MCF 10A (cell line): ENCODE measurements around the gene METTL21A. TPM values are rescaled to one million over a fixed set of nuclear protein-coding genes. Genes with fewer than 3 reads are reported as not detected.
"Not testable (repeated sequence)": the region's sequence is repeated elsewhere in the genome, so short reads cannot be mapped to it uniquely, and the experiment has no call there.

Source experiments
- BruUV-seq: library from RNA; stranded (reverse); fragments of 400-500 nt; replicated peaks from 2 replicates; lab custom pipeline; 2021; lab: Mats Ljungman, UMichigan
- CTCF ChIA-PET: fragments of 300-600 bp; sonication (Branson Sonifier 250); formaldehyde crosslinking; extraction: SDS; loops from one replicate; lab custom pipeline; 2021; ENCODE audit warnings: antibody characterized with exemption, inconsistent platforms; lab: Yijun Ruan, JAX
- POLR2A ChIA-PET: fragments of 300-600, 350-650 bp; sonication (Branson Sonifier 250); formaldehyde crosslinking; extraction: SDS; loops from one replicate; lab custom pipeline; 2020; ENCODE audit warnings: antibody characterized with exemption, inconsistent platforms; lab: Yijun Ruan, JAX
- DNase-seq: peaks from one replicate; pipeline ENCODE4 v3.0.0-alpha.2; 2018; ENCODE audit not compliant: unreplicated experiment
- H3K27ac Mint-ChIP-seq: one replicate; pipeline ENCODE4 v1.8.0; 2022; ENCODE audit warnings: mild to moderate bottlenecking, low read depth, mixed read lengths; ENCODE audit not compliant: unreplicated experiment
- H3K27me3 Mint-ChIP-seq: one replicate; pipeline ENCODE4 v1.8.0; 2022; ENCODE audit warnings: mixed read lengths; ENCODE audit not compliant: insufficient read depth, unreplicated experiment
- H3K36me3 Mint-ChIP-seq: one replicate; pipeline ENCODE4 v1.8.0; 2022; ENCODE audit warnings: mild to moderate bottlenecking, moderate library complexity, mixed read lengths; ENCODE audit not compliant: insufficient read depth, unreplicated experiment
- H3K4me1 Mint-ChIP-seq: one replicate; pipeline ENCODE4 v1.8.0; 2022; ENCODE audit warnings: mixed read lengths; ENCODE audit not compliant: insufficient read depth, unreplicated experiment
- H3K4me3 Mint-ChIP-seq: one replicate; pipeline ENCODE4 v1.8.0; 2022; ENCODE audit warnings: mild to moderate bottlenecking, moderate library complexity, mixed read lengths; ENCODE audit not compliant: unreplicated experiment
- H3K9me3 Mint-ChIP-seq: one replicate; pipeline ENCODE4 v1.8.0; 2022; ENCODE audit warnings: mixed read lengths; ENCODE audit not compliant: unreplicated experiment
- CTCF ChIP-seq: fragments of 200-600 bp; IDR thresholded peaks from one replicate; pipeline ENCODE4 v1.8.0; 2022; ENCODE audit warnings: antibody characterized with exemption, mild to moderate bottlenecking; ENCODE audit not compliant: unreplicated experiment
- intact Hi-C: fragments of 100-400 bp; cut with micrococcal nuclease; formaldehyde crosslinking; loops from 2 replicates; pipeline ENCODE4 v1.14.1; 2022
- total RNA-seq: library from RNA; stranded (reverse); gene quantifications from 2 replicates; pipeline ENCODE4 v1.2.3, GENCODE V29; 2022

METTL21A gene
- total RNA-seq, 1 experiment from 2014 or later, result 8.4 TPM

- Mint-ChIP-seq H3K27ac (no peak overlapping the region), H3K4me3 (no peak overlapping the region), H3K9me3 (no peaks in the 10 kb centered on the region), H3K36me3 (no peaks in the 10 kb centered on the region), H3K27me3 (no peaks in the 10 kb centered on the region), H3K4me1 (no peaks in the 10 kb centered on the region)
- no peak for TF ChIP-seq CTCF
- DNase-seq, result no peak
- ChIA-PET CTCF (no interaction called here), POLR2A (no interaction called here)
- intact Hi-C loops, result no loop called here
- BruUV-seq, result no TSS peak
These were observed 35.8 kb upstream of the METTL21A start for GRCh38 chr2:207660994-207661393.

- H3K4me3 Mint-ChIP-seq, result no peak overlapping the region
- DNase-seq, result no peak
- BruUV-seq, result no TSS peak
- no peaks in the 10 kb centered on the region for H3K36me3 Mint-ChIP-seq
- H3K27ac Mint-ChIP-seq, result no peak overlapping the region
- no peaks in the 10 kb centered on the region for H3K9me3 Mint-ChIP-seq
- POLR2A ChIA-PET, result interaction anchor here (1.8 kb wide), 1 partner anchor 25 kb away, joined by 4 read pairs; no protein-coding TSS in a partner anchor
- CTCF ChIA-PET, result interaction anchor here (1.0 kb wide), 1 partner anchor 60 kb away, joined by 3 read pairs; no protein-coding TSS in a partner anchor
- no peaks in the 10 kb centered on the region for H3K4me1 Mint-ChIP-seq
- TF ChIP-seq CTCF, result no peak
- intact Hi-C loops, result no loop called here
- no peaks in the 10 kb centered on the region for H3K27me3 Mint-ChIP-seq
These were observed 33.0 kb upstream of the METTL21A start for GRCh38 chr2:207658156-207658555.

GRCh38 chr2:207655000-207655399 is 29.8 kb upstream of the METTL21A start:
- intact Hi-C loops, result no loop called here
- TF ChIP-seq CTCF, result no peak
- POLR2A ChIA-PET, result no interaction called here
- no peaks in the 10 kb centered on the region for H3K27me3 Mint-ChIP-seq
- no peaks in the 10 kb centered on the region for H3K4me1 Mint-ChIP-seq
- DNase-seq, result no peak
- H3K36me3 Mint-ChIP-seq, result no peaks in the 10 kb centered on the region
- H3K27ac Mint-ChIP-seq, result no peak overlapping the region
- BruUV-seq, result no TSS peak
- CTCF ChIA-PET, result interaction anchor here (0.6 to 1.1 kb wide), 2 partner anchors 71 to 386 kb away, joined by 3 read pairs; no protein-coding TSS in a partner anchor
- H3K9me3 Mint-ChIP-seq, result no peaks in the 10 kb centered on the region
- H3K4me3 Mint-ChIP-seq, result no peak overlapping the region

GRCh38 chr2:207646582-207646981 is 21.4 kb upstream of the METTL21A start:
- intact Hi-C loops, POLR2A ChIA-PET, BruUV-seq: not testable (repeated sequence)

More at GRCh38 chr2:207646582-207646981, 21.4 kb upstream of the METTL21A start:
- H3K9me3 Mint-ChIP-seq, H3K4me1 Mint-ChIP-seq, DNase-seq, H3K4me3 Mint-ChIP-seq, H3K36me3 Mint-ChIP-seq, H3K27me3 Mint-ChIP-seq, H3K27ac Mint-ChIP-seq: not testable (repeated sequence)
- CTCF ChIA-PET, result interaction anchor here (1.0 kb wide), 1 partner anchor 11 kb away, joined by 3 read pairs; no protein-coding TSS in a partner anchor
